GM12891 (cell line): ENCODE results near the gene CCR2.

Source experiments
- PAX5 ChIP-seq: IDR thresholded peaks from 2 replicates; pipeline ENCODE4 v1.6.1; 2011; ENCODE audit warnings: low read length, moderate library complexity, mild to moderate bottlenecking; ENCODE audit not compliant: insufficient read depth, severe bottlenecking
- POLR2A ChIP-seq: IDR thresholded peaks from 2 replicates; pipeline ENCODE4 v1.6.1; 2011; ENCODE audit warnings: low read depth, low read length, control low read depth
- POLR2AphosphoS5 ChIP-seq: IDR thresholded peaks from 2 replicates; pipeline ENCODE4 v1.6.1; 2011; ENCODE audit warnings: low read depth, low read length, control low read depth
- POU2F2 ChIP-seq: IDR thresholded peaks from 2 replicates; pipeline ENCODE4 v1.6.1; 2011; ENCODE audit warnings: low read depth, mild to moderate bottlenecking, control low read depth, low read length, moderate library complexity
- SPI1 ChIP-seq: IDR thresholded peaks from 2 replicates; pipeline ENCODE4 v1.6.1; 2011; ENCODE audit warnings: low read depth, low read length, control low read depth
- TAF1 ChIP-seq: IDR thresholded peaks from 2 replicates; pipeline ENCODE4 v1.6.1; 2011; ENCODE audit warnings: low read depth, low read length, control low read depth

- TF ChIP-seq POU2F2 = no peak
- no peak for TF ChIP-seq POLR2A
- TF ChIP-seq POLR2AphosphoS5 = no peak
- TF ChIP-seq SPI1 = no peak
- no peak for TF ChIP-seq PAX5
- no peak for TF ChIP-seq TAF1
These were observed 16.0 kb upstream of the CCR2 start for GRCh38 chr3:46337911-46338310.
